HG03103 (cell line): ENCODE data around the gene STRAP.
"Not testable (repeated sequence)": the region's sequence is repeated elsewhere in the genome, so short reads cannot be mapped to it uniquely, and the experiment has no call there.

ENCODE experiments used
- ATAC-seq: cut with Tn5 transposase; IDR thresholded peaks from one replicate; pipeline ENCODE4 v1.9.1; 2021; ENCODE audit warnings: low read depth; ENCODE audit not compliant: unreplicated experiment

The STRAP gene

DNA sequence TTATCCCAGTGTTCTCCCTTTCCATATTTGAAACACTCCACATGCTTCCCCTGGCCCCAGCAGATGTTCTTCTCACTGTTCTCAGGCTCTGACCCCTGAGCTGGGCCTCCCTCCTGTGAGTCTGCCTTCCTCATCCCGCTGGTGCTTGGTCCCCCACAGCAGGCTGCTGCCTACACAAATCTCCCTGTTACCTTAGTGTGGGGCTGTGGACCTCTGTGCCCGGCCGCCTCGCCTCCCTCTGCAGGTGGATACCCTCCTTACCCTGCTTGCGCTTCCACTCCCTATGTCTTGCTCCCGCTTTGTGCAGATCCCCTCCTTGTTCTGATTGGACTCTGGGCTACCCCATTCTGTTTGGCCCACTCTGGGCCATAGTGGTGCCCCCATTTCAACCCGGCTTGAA, 35.9 kb downstream of the STRAP start:
- ATAC-seq = no peak

- ATAC-seq = no peak
Measured at GRCh38 chr12:15919418-15919817, 37.2 kb downstream of the STRAP start.

GRCh38 chr12:15924956-15925355, 42.8 kb downstream of the STRAP start:
- no peak for ATAC-seq

- no peak for ATAC-seq
Measured at GRCh38 chr12:15928346-15928745, 46.2 kb downstream of the STRAP start.

GRCh38 chr12:15928870-15929571, 46.8 kb downstream of the STRAP start:
- no peak for ATAC-seq

DNA sequence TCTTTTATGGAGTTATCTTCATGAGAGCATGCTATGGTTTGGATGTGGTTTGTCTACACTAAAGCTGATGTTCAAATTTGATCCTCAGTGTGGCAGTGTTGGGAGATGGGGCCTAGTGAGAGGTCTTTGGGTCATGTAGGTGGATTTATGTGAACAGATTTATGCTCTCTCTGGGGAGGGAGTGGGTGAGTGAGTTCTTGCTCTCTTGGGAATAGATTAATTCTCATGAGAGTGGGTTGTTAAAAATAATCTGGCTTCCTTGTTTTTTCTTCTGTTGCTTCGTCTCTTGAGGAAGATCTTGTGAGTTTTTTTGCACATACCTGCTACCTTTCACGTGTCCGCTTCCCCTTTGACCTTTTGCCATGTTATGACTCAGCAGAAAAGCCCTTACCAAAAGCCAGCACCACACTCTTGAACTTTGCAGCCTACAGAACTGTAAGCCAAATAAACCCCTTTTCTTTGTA, 49.4 kb downstream of the STRAP start:
- peak; percentile 75 for ATAC-seq

DNA sequence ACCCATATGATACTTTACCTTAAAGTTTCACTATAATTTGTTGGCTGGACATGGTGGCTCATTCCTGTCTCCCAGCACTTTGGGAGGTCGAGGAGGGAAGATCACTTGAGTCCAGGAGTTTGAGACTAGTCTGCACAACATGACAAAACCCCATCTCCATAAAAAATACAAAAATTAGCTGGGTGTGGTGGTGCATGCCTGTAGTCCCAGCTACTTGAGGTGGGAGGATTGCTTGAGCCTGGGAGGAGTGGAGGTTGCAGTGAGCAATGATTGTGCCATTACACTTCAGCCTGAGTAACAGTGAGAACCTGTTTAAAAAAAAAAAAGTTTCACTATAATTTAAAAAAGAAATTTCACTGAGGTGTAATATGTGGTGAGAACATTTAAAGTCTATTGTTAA, 50.1 kb downstream of the STRAP start:
- no peak for ATAC-seq

DNA sequence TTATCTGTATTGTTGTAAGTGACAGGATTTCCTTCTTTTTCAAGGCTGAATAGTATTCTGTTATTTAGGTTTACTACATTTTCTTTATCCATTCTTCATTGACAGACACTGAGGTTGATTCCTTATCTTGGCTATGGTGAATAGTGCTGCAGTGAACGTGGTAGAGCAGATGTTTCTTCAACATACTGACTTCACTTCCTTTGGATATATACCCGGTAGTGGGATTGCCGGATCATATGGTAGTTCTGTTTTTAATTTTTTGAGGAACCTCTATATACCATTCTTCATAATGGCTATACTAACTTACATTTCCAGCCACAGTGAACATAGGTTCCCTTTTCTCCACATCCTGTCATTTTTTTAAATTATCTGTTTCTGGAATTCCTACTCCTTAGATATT, 50.8 kb downstream of the STRAP start:
- no peak for ATAC-seq

GRCh38 chr12:15933751-15934150, 51.6 kb downstream of the STRAP start:
- no peak for ATAC-seq

DNA sequence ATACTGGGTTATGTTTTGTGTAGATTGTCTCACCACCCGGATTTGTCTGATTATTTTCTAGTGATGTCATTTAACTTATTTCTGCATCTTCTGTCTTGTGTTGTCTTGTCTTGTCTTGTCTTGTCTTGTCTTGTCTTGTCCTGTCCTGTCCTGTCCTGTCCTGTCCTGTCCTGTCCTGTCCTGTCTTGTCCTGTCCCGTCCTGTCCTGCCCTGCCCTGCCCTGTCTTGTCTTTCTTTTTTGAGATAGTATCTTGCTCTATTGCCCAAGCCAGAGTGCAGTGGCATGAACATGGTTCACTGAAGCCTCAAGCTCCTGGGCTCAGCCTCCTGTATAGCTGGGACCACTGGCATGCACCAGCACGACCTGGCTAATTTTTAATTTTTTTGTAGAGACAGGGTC, 54.6 kb downstream of the STRAP start:
- ATAC-seq = no peak

DNA sequence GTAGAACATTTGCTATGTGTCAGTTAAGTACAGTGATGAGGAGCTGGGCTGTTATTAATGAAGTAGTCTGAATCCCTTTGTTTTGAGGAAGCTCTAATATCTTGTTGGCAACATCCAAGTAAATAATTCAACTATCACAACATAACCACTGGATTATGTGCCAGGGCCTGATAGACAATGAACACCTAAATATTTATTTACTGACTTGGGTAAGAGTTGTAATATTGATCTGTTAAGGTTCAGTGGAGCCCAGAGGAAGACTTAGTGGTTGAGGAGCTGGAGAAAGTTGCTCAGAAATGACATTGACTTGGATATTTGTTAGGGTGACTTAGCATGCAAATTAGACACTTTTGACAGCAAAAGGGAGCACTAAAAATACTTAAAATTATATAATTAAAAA, 55.7 kb downstream of the STRAP start:
- ATAC-seq = no peak

DNA sequence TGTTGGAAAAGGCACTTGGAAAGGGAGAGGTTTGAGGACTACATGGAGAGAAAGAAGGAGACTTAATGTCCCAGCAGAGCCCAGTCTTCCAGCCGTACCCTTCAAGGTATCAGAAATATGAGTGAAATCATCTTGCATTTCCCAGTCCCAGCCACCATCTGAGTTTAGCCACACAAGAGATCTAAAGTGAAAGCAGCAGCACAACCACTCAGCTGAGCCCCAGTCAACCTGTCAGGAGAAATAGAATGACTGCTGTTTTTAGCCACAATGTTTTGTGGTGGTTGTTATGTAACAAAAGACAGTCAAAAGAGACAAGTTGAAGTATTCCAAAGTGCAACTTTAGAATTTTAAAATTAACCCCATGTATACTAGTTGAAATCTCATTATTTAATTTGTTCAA, 56.9 kb downstream of the STRAP start:
- no peak for ATAC-seq

DNA sequence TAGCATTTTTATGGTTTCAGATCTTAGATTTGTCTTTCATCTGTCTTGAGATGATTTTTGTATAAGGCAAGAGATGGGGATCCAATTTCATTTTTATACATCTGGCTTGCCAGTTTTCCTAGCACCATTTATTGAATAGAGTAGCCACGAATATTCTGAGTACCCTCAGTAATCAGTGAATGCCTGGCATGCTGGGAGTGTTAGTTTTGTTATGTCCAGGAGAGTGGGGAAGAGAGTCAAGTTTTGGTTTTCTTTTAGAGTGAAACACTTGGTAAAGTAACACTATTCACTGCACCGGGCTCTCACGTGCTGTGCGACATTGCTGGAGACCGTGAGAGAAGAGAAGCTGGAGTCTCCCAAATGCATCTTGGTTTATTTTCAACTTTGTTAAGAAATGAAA, 60.3 kb downstream of the STRAP start:
- ATAC-seq = no peak

DNA sequence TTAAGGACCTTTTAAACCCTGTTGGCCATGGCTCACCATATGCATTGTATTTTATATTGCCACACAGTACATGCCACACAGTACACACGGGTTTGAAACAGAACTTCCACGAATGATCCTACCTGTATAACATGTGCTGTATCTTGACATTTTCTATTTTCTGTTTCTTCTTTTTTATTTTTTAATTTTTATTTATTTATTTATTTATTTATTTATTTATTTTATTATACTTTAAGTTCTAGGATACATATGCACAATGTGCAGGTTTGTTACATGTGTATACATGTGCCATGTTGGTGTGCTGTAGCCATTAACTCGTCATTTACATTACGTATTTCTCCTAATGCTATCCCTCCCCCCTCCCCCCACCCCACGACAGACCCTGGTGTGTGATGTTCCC, 61.3 kb downstream of the STRAP start:
- ATAC-seq = not testable (repeated sequence)

DNA sequence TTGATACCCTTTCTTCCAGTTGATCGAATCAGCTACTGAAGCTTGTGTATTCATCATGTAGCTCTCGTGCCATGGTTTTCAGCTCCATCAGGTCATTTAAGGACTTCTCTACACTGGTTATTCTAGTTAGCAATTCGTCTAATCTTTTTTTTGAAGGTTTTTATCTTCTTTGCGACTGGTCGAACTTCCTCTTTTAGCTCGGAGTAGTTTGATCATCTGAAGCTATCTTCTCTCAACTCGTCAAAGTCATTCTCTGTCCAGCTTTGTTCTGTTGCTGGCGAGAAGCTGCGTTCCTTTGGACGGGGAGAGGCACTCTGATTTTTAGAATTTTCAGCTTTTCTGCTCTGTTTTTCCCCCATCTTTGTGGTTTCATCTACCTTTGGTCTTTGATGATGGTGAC, 66.3 kb downstream of the STRAP start:
- not testable (repeated sequence) for ATAC-seq
